SK-MEL-5 (cell line): ENCODE data around the gene CELSR1. TPM values are rescaled to one million over a fixed set of nuclear protein-coding genes. Genes with fewer than 3 reads are reported as not detected.
A peak's percentile ranks its signal among the peaks of the same experiment; 100 is the strongest.

Source experiments
- DNase-seq: peaks from one replicate; pipeline ENCODE4 v3.0.0-alpha.2; 2016; ENCODE audit warnings: low read depth, low spot score
- in situ Hi-C: cut with HindIII; loops from 2 replicates; pipeline ENCODE4 v1.10.0; 2016; ENCODE audit warnings: low sequenced_read_pairs, high pct_unique_total_duplicates, low pct_unique_long_range_greater_than_20kb
- total RNA-seq: library from RNA; depleted of rRNA; stranded (reverse); fragments of >200 nt; shearing (Covaris generic); gene quantifications from 2 replicates; pipeline ENCODE4 v1.2.3, GENCODE V29; 2014

Gene CELSR1
- total RNA-seq, 1 experiment from 2014 or later: 12.5 TPM

- in situ Hi-C loops: no loop called here
- DNase-seq: no peak
Observed at GRCh38 chr22:46462726-46463371, 74.6 kb downstream of the CELSR1 start.

DNA sequence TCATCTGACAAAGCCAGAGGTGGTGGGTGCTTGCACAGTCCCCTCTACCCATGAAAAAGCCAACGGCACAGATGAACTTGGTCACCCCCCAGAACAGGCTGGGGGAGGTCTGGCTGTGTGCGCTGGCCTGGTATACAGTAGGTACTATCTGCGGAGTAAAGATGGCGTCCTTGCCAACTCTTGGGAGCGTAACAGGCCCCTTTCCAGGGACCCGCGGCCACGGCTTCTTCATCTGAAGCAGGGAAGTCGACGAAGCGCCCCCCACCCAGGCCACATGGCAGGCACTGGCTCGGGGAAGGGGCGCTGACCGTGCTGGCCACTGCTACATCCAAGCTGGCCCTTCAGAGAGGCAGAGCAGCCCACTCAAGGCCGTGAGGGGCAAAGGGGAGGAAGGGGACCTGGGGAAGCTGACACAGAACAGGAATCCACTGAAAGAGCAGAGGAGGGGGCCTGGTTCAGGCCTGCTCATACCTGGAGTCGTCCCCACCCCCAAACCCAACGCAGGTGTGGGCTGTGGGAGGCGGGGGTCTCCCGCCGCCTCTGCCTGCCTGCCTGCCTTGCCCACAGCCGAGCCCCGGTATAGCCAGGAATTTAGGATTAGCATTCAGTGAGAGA, 75.7 kb downstream of the CELSR1 start:
- DNase-seq: no peak
- in situ Hi-C loops: no loop called here

DNA sequence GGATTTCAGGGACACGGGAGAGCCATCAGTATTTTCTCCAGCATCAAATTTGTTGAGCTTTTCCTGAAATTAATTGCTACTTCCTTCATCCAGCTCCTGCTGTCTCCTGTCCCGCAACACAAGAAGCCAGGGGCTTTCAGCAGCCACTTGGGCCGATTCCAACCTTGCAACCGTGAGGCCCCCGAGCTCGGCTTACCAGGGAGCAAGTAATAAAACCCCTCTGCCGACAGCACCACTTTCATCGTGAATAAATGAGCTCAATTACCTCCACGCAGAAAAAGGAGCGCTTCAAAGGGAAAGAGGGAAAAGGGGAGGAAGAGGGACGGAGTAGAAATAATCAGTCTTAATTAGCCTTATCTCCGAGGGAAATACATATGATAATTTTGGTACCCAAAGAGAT, 76.6 kb downstream of the CELSR1 start:
- in situ Hi-C loops: no loop called here

DNA sequence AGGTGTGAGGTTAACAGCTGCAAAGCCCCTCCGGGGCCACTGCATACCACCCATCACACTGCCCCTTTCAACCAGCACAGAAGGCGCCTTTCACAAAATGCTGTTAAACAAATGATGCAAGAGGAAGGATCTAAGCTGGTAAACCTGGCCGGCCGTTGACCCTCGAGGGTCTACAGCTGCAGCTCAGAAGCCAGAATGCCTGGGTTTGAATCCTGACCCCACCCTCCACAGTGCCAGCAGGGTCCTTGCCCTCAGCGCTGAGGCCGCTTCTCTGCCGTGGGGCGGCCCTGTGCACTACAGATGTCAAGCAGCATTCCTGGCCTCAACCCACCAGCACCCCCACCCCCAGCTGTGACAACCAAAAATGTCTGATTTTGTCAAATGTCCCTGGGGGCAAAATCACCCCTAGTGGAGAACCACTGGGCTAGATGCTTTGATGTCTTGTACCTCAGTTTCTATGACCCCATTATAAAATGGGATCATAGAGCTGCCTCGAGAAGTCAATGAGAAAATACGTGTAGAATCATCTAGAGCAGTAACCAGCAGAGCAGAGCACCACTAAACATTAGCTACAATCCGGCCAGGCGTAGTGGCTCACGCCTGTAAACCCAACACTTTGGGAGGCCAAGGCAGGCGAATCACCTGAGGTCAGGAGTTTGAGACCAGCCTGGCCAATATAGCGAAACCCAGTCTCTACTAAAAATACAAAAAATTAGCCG, 77.9 kb downstream of the CELSR1 start:
- in situ Hi-C loops: no loop called here
- DNase-seq: no peak

More for the DNA sequence above, 76.6 kb downstream of the CELSR1 start:
- no peak for DNase-seq

GRCh38 chr22:46458525-46458924, 78.9 kb downstream of the CELSR1 start:
- DNase-seq: no peak
- in situ Hi-C loops: no loop called here

DNA sequence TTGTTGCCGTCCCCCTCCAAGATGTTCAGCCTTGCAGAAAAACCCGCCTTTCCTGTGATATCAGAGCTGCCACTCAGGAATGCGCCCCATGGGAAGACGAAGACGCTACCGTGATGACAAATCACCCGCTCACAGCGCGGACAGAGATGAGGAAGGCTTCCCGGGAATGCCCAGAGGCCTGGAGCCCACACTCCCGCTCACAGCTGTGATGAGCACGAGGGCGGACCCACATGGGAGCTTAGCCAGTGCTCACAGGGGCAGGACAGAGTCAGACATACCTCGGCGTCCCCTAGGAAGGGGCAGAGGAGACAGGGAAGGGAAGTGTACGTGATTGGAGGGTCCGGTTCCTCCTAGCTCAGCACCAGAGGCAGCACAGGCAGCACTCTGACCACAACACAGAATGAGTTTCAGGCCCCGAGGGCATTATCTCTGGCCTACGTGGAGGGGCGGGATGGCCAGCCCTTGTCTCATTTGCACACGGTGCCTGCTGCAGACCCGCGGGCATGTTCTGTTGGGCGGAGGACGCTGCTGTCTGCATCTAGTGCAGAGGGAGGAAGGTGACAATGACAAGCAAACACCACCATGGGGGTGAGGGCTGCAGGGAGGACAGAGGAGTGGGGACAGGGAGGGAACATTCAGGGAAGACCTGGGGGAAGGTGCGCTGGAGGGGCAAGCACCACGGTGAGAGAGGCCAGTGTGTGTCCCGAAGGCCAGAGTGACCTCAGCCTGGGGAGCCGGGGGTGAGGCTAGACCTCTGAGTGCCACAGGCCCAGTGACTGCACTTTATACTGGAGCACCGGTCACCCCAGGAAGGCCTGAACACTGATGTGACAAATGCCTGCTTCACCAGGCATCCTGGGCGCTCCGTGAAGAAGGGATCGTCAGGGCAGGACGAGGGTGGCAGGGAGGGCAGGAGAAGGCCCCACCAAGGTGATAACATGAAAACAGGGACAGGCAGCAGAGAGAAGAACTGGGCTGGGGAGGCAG, 79.6 kb downstream of the CELSR1 start:
- DNase-seq: no peak
- in situ Hi-C loops: no loop called here

GRCh38 chr22:46456818-46457163, 80.6 kb downstream of the CELSR1 start:
- in situ Hi-C loops: no loop called here
- DNase-seq: no peak

- in situ Hi-C loops: no loop called here
- DNase-seq: no peak
Observed at GRCh38 chr22:46455446-46455845, 82.0 kb downstream of the CELSR1 start.

DNA sequence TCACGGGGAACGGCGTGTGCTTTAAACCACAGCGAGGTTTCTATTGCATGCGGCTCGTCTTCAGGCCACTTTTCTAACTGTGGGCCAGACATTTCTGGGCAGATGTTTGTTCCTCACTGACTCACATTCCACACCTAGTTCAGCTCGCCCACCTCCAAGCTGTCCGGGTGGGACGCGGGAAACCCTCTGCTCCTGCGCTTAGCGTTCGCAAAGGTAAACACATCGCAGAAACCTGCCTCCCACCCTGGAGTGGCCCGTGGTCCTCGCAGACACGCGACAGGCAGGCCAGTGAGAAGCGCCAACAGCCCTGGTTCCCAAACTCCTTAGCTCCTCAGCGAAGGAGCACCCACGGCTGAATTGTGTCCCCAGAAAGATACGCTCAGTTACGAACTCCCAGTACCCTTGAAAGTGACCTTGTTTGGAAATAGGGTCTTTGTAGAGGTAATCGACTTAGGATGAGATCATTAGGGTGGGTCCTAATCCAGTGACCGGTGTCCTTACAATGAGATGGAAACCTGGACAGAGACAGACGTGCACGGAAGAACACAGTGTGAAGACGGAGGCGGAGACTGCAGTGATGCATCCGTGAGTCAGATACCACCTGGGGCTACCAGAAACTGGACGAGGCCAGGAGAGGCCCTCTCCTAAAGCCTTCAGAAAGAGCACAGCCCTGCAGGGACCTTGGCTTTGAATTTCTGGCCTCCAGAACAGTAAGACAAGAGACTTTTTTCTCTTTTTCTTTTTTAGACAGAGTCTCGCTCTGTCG, 82.7 kb downstream of the CELSR1 start:
- in situ Hi-C loops: no loop called here
- DNase-seq: no peak

GRCh38 chr22:46453829-46454503, 83.5 kb downstream of the CELSR1 start:
- in situ Hi-C loops: no loop called here
- DNase-seq: no peak

DNA sequence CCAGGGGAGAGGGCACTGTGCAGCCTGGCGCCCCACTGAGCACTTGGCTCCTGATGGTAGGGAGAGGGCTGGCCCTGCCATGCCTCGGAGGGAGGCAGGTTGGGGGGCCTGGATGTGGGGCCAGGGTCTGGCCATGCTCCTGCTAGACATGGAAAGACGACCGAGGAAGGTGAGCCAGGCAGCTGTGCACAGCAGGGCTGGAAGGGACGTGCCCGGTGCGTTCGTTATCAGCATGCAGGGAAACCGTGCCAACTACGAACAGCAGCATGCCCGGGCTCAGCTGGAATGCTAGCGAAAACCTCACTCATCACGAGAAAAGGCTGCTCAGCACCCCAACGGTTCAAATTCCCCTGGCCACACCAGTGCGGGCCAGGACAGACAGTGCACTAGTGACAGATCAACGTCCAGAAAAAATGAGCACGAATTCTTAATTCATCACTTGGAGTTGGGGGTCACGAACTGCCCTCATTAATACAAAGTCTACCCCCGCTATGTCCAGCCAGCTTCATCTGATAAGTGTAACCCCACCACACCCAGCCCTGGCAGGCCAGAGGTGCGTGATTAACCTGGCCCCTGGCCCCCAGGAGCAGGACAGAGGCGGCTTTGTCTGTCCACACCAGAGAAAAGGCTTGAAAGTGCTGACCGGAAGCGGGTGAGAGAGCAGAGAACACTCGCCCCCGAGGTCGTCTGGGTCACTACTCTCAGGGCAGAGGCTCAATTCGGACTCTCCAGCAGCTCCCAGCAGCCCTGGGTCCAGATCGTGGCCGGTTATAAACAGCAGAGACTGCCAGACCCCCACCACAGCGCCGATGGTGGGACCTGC, 84.2 kb downstream of the CELSR1 start:
- peak; percentile 59 for DNase-seq
- in situ Hi-C loops: no loop called here

DNA sequence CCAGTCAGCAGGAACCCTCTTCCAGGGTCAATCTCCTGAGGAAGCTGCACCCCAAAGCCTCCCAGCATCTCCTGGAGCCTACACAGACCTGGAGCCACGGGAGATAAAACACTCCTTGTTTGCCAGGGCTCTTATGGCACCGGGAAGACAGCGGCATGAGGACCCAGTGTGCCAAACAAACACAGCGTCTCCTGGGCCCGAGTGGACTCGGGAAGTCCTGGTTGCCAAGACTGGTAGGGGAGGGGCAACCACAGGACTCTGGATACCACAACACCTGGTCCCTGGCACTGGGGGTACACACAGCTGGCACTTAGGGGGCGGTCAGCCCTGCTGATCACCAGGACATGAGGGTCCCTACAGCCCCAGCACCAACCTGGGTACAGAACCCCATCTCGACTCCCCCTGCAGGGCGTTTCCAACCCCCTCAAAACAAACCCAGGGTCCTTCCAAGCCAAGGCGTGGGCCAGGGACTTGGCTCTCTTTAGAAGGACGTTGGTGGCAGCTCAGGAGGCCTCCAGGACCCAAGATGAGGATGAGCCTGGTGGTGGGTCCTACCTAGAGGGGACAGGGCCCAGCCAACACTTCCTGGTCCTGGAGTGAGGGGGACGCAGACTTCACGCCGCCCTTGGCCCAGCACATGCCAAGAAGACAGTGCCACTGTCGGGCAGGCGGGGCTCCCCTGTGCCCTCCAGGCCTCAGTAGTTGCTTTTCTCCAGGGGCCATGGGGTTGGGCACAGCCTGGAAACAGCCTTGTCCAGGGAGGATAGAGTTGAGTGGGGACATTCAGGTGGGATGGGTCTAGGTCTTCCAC, 85.0 kb downstream of the CELSR1 start:
- in situ Hi-C loops: no loop called here
- DNase-seq: no peak

- in situ Hi-C loops: no loop called here
- no peak for DNase-seq
Observed at GRCh38 chr22:46451741-46452140, 85.7 kb downstream of the CELSR1 start.

GRCh38 chr22:46450931-46451561, 86.4 kb downstream of the CELSR1 start:
- in situ Hi-C loops: no loop called here
- DNase-seq: no peak
